ENCODE results near the gene ZIC5.

Gene ZIC5

GRCh38 chr13:99968521-99969452 lies 2.8 kb downstream of the ZIC5 start:
- TF ChIP-seq CTCF (IDR thresholded peaks at IDR 0.05; ENCODE audit: control insufficient read depth, extremely low read depth, insufficient read depth), result no peak
- DNase-seq (ENCODE audit: low read depth), result no peak
- H3K4me3 ChIP-seq (ENCODE audit: low read depth, low read length), result no peak overlapping the region

- no peak for TF ChIP-seq CTCF (IDR thresholded peaks at IDR 0.05; ENCODE audit: control insufficient read depth, extremely low read depth, insufficient read depth)
- no peak for DNase-seq (ENCODE audit: low read depth)
- no peak overlapping the region for H3K4me3 ChIP-seq (ENCODE audit: low read depth, low read length)
These were observed 3.6 kb downstream of the ZIC5 start for GRCh38 chr13:99967869-99968520.

GRCh38 chr13:99967498-99967868 lies 4.1 kb downstream of the ZIC5 start:
- no peak overlapping the region for H3K4me3 ChIP-seq (ENCODE audit: low read depth, low read length)
- no peak for DNase-seq (ENCODE audit: low read depth)
- no peak for TF ChIP-seq CTCF (IDR thresholded peaks at IDR 0.05; ENCODE audit: control insufficient read depth, extremely low read depth, insufficient read depth)

GRCh38 chr13:99966064-99966805 lies 5.3 kb downstream of the ZIC5 start:
- DNase-seq (ENCODE audit: low read depth), result no peak
- no peak overlapping the region for H3K4me3 ChIP-seq (ENCODE audit: low read depth, low read length)
- TF ChIP-seq CTCF (IDR thresholded peaks at IDR 0.05; ENCODE audit: control insufficient read depth, extremely low read depth, insufficient read depth), result no peak

- DNase-seq (ENCODE audit: low read depth), result no peak
- no peak overlapping the region for H3K4me3 ChIP-seq (ENCODE audit: low read depth, low read length)
- no peak for TF ChIP-seq CTCF (IDR thresholded peaks at IDR 0.05; ENCODE audit: control insufficient read depth, extremely low read depth, insufficient read depth)
These were observed 6.1 kb downstream of the ZIC5 start for GRCh38 chr13:99965329-99966000.

GRCh38 chr13:99963816-99964339 lies 7.7 kb downstream of the ZIC5 start:
- no peak overlapping the region for H3K4me3 ChIP-seq (ENCODE audit: low read depth, low read length)
- TF ChIP-seq CTCF (IDR thresholded peaks at IDR 0.05; ENCODE audit: control insufficient read depth, extremely low read depth, insufficient read depth), result no peak
- no peak for DNase-seq (ENCODE audit: low read depth)
